Measurements from ENCODE around the gene EXOC4.

DNA sequence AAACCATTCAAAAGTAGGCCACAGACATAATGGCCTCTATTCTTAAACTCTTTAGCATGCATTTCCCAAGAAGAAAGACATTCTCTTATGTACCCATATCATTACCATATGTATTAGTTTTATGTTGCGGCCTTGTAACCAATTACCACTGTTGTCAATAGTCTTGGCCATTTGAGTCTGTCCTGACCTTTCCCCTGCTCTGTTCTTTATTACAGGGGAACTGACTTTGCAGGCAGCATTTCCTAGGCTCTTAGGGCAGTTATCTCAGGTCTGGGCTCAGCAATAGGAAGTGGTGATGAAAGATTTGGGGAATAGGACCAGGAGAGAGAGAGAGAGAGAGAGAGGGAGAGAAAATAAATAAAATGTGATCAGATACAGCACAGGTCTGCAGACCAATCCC, 679.7 kb downstream of the EXOC4 start:
- TF ChIP-seq, protein P1, sequence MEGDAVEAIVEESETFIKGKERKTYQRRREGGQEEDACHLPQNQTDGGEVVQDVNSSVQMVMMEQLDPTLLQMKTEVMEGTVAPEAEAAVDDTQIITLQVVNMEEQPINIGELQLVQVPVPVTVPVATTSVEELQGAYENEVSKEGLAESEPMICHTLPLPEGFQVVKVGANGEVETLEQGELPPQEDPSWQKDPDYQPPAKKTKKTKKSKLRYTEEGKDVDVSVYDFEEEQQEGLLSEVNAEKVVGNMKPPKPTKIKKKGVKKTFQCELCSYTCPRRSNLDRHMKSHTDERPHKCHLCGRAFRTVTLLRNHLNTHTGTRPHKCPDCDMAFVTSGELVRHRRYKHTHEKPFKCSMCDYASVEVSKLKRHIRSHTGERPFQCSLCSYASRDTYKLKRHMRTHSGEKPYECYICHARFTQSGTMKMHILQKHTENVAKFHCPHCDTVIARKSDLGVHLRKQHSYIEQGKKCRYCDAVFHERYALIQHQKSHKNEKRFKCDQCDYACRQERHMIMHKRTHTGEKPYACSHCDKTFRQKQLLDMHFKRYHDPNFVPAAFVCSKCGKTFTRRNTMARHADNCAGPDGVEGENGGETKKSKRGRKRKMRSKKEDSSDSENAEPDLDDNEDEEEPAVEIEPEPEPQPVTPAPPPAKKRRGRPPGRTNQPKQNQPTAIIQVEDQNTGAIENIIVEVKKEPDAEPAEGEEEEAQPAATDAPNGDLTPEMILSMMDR (IDR thresholded peaks at IDR 0.05; ENCODE audit: extremely low read depth in 1 of 2, insufficient read depth in 1 of 2, low read depth in 1 of 2, low read length in 2 of 2) = no peak
- TF ChIP-seq POLR2A (IDR thresholded peaks at IDR 0.05; ENCODE audit: low read depth, low read length) (no peak), POLR2AphosphoS5 (IDR thresholded peaks at IDR 0.05; ENCODE audit: insufficient read depth, low read depth, low read length) (no peak), GATA2 (IDR thresholded peaks at IDR 0.05; ENCODE audit: insufficient read depth, insufficient read length, low read depth, low read length) (no peak), EZH2 (IDR thresholded peaks at IDR 0.05; ENCODE audit: borderline replicate concordance, low read depth, low read length, severe bottlenecking) (no peak), MYC (IDR thresholded peaks at IDR 0.05; ENCODE audit: low read depth, low read length) (no peak)
- TF ChIP-seq, protein P2, sequence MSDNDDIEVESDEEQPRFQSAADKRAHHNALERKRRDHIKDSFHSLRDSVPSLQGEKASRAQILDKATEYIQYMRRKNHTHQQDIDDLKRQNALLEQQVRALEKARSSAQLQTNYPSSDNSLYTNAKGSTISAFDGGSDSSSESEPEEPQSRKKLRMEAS (IDR thresholded peaks at IDR 0.05; ENCODE audit: insufficient read depth, insufficient read length) = no peak
